OCI-LY3 (cell line): ENCODE data around the gene ELAVL1.

Source experiments
- EZH2phosphoT487 ChIP-seq: fragments of 200-600 bp; shearing (Covaris generic); IDR thresholded peaks from 2 replicates; pipeline ENCODE4 v1.6.1; 2018; ENCODE audit warnings: antibody characterized with exemption, mixed run types, low read depth
- TF ChIP-seq, protein P1 (sequence below): fragments of 200-600, 300-600 bp; sonication (generic); IDR thresholded peaks from 2 replicates; pipeline ENCODE4 v1.5.1; 2014; ENCODE audit warnings: antibody characterized with exemption, low read length, low read depth

DNA sequence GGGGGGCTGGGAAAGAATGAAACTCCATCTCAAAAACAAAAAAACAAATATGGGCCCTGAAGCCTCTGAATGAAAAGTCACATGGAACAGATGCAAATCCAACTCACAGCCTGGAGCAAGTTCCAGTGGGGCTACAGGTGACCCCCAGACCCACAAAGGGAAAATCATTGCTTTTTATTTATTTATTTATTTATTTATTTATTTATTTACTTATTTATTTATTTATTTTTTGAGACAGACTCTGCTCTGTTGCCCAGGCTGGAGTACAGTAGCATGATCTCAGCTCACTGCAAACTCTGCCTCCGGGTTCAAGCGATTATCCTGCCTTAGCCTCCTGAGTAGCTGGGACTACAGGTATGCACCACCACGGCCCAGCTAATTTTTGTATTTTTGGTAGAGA, 33.8 kb upstream of the ELAVL1 start:
- TF ChIP-seq, protein P1, sequence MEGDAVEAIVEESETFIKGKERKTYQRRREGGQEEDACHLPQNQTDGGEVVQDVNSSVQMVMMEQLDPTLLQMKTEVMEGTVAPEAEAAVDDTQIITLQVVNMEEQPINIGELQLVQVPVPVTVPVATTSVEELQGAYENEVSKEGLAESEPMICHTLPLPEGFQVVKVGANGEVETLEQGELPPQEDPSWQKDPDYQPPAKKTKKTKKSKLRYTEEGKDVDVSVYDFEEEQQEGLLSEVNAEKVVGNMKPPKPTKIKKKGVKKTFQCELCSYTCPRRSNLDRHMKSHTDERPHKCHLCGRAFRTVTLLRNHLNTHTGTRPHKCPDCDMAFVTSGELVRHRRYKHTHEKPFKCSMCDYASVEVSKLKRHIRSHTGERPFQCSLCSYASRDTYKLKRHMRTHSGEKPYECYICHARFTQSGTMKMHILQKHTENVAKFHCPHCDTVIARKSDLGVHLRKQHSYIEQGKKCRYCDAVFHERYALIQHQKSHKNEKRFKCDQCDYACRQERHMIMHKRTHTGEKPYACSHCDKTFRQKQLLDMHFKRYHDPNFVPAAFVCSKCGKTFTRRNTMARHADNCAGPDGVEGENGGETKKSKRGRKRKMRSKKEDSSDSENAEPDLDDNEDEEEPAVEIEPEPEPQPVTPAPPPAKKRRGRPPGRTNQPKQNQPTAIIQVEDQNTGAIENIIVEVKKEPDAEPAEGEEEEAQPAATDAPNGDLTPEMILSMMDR, result no peak
- TF ChIP-seq EZH2phosphoT487, result no peak
